GM21367 (cell line): Measurements from ENCODE around the gene SYN1.
A peak's percentile ranks its signal among the peaks of the same experiment; 100 is the strongest.

Source experiments
- ATAC-seq: cut with Tn5 transposase; IDR thresholded peaks from one replicate; pipeline ENCODE4 v1.9.1; 2021; ENCODE audit not compliant: unreplicated experiment

Gene SYN1

DNA sequence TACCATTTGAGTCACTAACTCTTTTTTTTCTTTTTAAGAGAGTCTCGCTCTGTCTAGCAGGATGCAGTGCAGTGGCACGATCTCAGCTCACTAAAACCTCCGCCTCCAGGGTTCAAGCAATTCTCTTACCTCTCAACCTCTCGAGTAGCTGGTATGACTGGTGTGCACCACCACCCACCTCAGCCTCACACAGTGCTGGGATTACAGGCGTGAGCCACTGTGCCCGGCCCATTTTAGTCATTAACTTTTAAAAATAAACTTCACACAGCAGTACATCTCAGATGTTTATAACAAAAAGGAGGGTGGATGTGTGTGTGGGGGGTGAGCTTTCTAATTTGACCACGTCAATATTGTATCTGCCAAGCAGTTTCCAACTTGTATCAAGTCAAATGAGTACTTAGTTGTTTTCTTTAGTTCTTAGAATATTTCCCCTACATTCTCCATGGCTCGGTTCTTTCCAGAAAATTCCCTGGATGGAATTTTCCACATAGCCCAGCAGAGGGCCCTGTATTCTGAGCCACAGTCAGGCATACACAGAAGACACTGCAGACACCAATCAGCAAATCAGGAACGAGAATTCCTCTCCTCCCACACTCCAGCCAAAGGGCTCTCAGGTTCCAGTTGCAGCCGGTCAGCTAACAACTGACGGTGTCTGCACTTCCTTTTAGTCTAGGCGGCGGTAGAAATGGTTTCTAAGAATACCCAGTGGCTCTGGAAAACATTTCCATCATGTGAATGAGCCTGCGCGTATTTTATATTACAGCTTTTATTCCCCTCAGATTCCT, 78.7 kb downstream of the SYN1 start:
- ATAC-seq: no peak

DNA sequence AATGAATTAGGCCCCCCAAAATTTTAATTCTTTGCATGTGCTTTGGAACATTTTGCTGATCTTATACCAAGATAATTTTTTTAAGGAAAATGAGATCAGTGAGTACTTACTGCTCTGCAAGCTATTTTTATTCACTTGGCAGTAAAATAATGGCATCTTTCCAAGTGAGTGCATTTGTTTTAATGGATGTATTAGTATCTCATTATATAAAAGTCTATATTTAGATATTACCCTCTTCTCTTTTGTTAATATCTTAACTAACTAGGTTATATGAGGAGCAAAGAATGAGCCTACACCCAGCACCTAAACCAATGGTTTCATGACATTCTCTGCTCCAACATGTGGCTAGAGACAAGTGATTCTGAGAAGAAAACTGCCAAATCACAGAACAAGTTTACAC, 79.8 kb downstream of the SYN1 start:
- ATAC-seq: no peak

DNA sequence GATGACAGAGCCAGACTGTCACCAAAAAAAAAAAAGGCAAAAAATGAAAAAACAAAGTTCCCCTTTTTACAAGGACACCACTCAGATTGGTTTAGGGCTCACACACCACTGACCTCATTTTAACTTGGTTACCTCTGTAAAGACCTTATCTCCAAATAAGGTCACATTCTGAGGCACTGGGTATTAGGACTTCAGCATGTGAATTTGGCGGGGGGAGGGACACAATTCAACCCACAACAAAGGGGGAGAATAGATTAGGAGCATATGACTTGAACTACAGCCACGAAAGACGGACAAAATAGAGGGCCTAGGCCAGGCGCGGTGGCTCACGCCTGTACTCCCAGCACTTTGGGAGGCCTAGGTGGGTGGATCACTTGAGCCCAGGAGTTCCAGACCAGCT, 89.6 kb downstream of the SYN1 start:
- ATAC-seq: no peak

DNA sequence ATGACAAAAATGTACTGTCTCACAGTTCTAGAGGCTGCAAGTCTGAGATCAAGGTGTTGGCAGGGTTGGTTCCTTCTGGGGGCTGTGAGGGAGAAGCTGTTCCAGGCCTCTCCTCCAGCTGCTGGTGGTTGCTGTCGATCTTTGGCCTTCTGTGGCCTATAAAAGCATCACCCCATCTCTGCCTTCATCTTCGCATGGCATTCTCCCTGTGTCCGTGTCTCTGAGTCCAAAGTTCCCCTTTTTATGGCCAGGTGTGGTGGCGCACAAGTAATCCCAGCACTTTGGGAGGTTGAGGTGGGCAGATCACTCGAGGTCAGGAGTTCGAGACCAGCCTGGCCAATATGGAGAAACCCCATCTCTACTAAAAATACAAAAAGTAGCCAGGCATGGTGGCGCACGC, 90.1 kb downstream of the SYN1 start:
- no peak for ATAC-seq

DNA sequence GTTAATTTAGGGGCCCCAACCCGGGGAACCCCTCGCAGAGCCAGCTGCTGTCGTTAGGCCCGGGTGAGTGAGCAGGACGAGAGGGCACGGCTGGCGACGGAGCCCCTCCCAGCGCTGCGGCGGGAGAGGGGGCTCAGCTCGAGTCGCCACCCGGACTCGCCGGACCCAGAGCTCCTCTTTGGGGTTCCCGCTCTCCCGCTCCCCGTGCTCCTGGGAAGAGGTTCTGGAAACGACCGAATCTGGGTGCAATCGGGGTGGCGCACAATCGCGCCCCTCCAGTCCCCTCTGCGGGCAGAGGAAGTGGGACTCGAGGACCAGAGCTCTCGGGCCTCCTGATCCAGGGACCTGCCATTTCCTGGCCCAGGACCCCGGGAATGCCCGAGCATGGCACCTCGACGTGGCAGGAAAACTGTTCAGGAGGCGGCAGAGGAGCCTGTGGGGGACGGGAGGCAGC, 95.9 kb downstream of the SYN1 start:
- no peak for ATAC-seq

DNA sequence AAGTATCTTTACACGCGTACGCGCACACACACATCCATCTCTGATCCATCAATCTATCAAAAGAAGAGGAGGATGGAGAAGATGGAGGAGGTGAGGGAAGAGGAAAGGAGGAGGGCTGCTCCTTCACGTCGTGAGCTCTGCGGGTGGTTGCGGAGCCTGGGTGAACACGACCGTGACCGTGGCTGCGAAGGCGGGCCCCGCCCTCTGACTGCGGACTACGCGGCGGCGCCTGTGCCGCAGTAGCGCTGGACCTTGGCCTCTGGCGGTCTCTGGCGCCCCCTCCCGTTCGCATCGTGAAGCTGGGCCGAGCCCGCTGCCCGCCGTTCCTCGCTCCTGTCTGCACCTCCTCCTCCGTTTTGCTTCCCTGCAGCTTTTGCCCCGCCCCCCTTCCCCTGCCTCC, 96.4 kb downstream of the SYN1 start:
- ATAC-seq: peak; percentile 80
